ENCODE measurements around the gene PAGR1. TPM values are rescaled to one million over a fixed set of nuclear protein-coding genes. Genes with fewer than 3 reads are reported as not detected.
A peak's percentile ranks its signal among the peaks of the same experiment; 100 is the strongest.

The PAGR1 gene
- total RNA-seq, 6 experiments from 2014 or later = 8.5 to 26.1 (median 11.5) TPM

GRCh38 chr16:29806099-29806579 is 9.8 kb upstream of the PAGR1 start, which contains the start of gene MAZ:
Gene MAZ, plus strand, starts transcription at chr16:29806529. Its CDS starts 173 bp downstream, at chr16:29806702.
- TF ChIP-seq CTCF (IDR thresholded peaks at IDR 0.05) (no peak), POLR2A (IDR thresholded peaks at IDR 0.05) (no peak)
- intact Hi-C loops (cut with DNase I) = no loop called here
- H3K36me3 ChIP-seq = peaks cover 0 to 10% (median 0%) of the 10 kb centered on the region in 4 donors
- DNase-seq (no peak), ATAC-seq (peak; percentile 2 to 18 (median 4))
- no peaks in the 10 kb centered on the region for H3K9me3 ChIP-seq
- H3K4me3 ChIP-seq = peak within 1 kb of the TSS; percentile 75 to 98 (median 79)
- WGBS (ENCODE audit: insufficient coverage, low coverage, low lambda C conversion rate, missing lambda C conversion rate) = 0% methylated on average over 15 of the region's 67 CpGs
- H3K27me3 ChIP-seq = no peaks in the 10 kb centered on the region
- peaks cover 0 to 22% (median 5%) of the 10 kb centered on the region in 4 donors for H3K4me1 ChIP-seq
- peak within 1 kb of the TSS; percentile 93 to 98 (median 98) for H3K27ac ChIP-seq

DNA sequence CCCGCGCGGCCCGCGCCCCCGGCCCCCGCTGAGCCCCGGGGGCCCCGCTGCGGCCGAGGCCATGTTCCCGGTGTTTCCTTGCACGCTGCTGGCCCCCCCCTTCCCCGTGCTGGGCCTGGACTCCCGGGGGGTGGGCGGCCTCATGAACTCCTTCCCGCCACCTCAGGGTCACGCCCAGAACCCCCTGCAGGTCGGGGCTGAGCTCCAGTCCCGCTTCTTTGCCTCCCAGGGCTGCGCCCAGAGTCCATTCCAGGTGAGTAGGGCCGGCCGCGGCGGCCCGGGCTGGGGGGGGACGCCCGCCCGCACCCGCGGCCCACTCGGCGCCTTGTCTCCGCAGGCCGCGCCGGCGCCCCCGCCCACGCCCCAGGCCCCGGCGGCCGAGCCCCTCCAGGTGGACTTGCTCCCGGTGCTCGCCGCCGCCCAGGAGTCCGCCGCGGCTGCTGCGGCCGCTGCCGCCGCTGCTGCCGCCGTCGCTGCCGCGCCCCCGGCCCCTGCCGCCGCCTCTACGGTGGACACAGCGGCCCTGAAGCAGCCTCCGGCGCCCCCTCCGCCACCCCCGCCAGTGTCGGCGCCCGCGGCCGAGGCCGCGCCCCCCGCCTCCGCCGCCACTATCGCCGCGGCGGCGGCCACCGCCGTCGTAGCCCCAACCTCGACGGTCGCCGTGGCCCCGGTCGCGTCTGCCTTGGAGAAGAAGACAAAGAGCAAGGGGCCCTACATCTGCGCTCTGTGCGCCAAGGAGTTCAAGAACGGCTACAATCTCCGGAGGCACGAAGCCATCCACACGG is 9.1 kb upstream of the PAGR1 start:
- TF ChIP-seq POLR2A (IDR thresholded peaks at IDR 0.05) = no peak
- no peak for TF ChIP-seq CTCF (IDR thresholded peaks at IDR 0.05)
- Histone ChIP-seq H3K4me3 (peak overlapping the region; percentile 44 to 63 (median 52)), H3K27ac (peak overlapping the region; percentile 55 to 83 (median 69)), H3K27me3 (no peaks in the 10 kb centered on the region), H3K36me3 (peaks cover 0 to 10% (median 0%) of the 10 kb centered on the region in 4 donors), H3K4me1 (peaks cover 0 to 23% (median 5%) of the 10 kb centered on the region in 4 donors), H3K9me3 (no peaks in the 10 kb centered on the region)
- intact Hi-C loops (cut with DNase I) = no loop called here
- DNase-seq = peak; percentile 64 to 79 (median 68)
- WGBS (ENCODE audit: insufficient coverage, low coverage, low lambda C conversion rate, missing lambda C conversion rate) = no CpG with 5 or more reads among the region's 99 CpGs
- no peak for ATAC-seq

DNA sequence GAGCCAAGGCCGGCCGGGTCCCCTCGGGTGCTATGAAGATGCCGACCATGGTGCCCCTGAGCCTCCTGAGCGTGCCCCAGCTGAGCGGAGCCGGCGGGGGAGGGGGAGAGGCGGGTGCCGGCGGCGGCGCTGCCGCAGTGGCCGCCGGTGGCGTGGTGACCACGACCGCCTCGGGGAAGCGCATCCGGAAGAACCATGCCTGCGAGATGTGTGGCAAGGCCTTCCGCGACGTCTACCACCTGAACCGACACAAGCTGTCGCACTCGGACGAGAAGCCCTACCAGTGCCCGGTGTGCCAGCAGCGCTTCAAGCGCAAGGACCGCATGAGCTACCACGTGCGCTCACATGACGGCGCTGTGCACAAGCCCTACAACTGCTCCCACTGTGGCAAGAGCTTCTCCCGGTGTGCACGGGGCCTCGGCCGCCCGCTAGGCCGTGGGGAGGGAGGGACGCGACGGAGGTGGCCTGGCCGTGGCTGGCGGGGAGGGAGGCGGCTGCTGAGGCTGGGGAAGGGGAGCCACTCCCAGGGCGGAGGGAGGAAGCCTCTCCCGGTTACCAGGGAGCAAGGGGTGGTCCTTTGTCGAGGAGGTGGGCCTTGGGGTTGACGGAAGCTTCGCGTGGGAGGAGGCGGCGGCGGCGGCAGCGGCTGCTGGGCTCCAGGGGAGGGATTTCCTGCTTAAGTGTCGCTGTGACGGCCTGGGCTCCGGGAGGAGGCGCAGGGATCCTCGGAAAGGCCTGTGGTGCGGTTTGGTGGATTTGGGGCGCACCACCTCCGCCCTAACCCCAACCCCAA is 8.3 kb upstream of the PAGR1 start:
- Histone ChIP-seq H3K9me3 (no peaks in the 10 kb centered on the region), H3K36me3 (peaks cover 0 to 10% (median 0%) of the 10 kb centered on the region in 4 donors), H3K27ac (peak overlapping the region; percentile 55 to 83 (median 69)), H3K27me3 (no peaks in the 10 kb centered on the region), H3K4me3 (peak overlapping the region; percentile 34 to 63 (median 40)), H3K4me1 (peaks cover 0 to 30% (median 8%) of the 10 kb centered on the region in 4 donors)
- DNase-seq (peak; percentile 84 to 87 (median 86)), ATAC-seq (peak; percentile 1 to 9 (median 7))
- intact Hi-C loops (cut with DNase I) = no loop called here
- WGBS (ENCODE audit: insufficient coverage, low coverage, low lambda C conversion rate, missing lambda C conversion rate) = 18% methylated on average over 2 of the region's 69 CpGs
- TF ChIP-seq POLR2A (IDR thresholded peaks at IDR 0.05) (peak; percentile 28), CTCF (IDR thresholded peaks at IDR 0.05) (peak in 2 of 4 donors; percentile 14 to 37)

DNA sequence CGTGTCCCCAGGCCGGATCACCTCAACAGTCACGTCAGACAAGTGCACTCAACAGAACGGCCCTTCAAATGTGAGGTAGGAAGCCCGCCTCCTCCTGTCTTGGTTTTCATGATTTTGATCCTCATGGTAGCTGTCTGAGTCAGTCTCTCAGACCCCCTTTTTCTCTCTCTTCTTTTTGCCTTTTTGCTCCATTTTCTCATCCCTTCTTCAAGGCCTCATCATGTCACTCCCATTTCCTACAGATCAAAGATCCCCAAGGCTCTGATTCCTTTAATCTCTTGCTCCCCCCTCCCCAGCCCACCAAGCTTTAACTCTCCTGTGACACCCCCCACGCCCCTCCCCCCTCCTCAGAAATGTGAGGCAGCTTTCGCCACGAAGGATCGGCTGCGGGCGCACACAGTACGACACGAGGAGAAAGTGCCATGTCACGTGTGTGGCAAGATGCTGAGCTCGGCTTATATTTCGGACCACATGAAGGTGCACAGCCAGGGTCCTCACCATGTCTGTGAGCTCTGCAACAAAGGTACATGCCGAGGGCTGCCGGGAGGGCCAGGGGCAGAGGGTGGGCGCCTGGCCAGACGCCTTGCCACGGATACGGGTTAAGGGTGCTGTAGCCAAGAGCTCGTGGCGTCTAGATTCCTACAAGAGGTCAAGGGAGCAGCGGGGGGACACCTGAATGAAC is 7.6 kb upstream of the PAGR1 start:
- intact Hi-C loops (cut with DNase I) = no loop called here
- Histone ChIP-seq H3K27me3 (no peaks in the 10 kb centered on the region), H3K4me1 (peaks cover 0 to 30% (median 8%) of the 10 kb centered on the region in 4 donors), H3K4me3 (peak overlapping the region; percentile 34 to 63 (median 40)), H3K36me3 (peaks cover 0 to 10% (median 0%) of the 10 kb centered on the region in 4 donors), H3K9me3 (no peaks in the 10 kb centered on the region), H3K27ac (peak overlapping the region; percentile 55 to 83 (median 69))
- no peak for TF ChIP-seq CTCF (IDR thresholded peaks at IDR 0.05)
- TF ChIP-seq POLR2A (IDR thresholded peaks at IDR 0.05) = no peak
- DNase-seq (peak in 1 of 3 donors; percentile 49), ATAC-seq (no peak)
- 46% methylated on average over 13 of the region's 25 CpGs for WGBS (ENCODE audit: insufficient coverage, low coverage, low lambda C conversion rate, missing lambda C conversion rate)

Data from right lobe of liver (tissue), 6 donors.